CD4-positive, alpha-beta T cell treated with Interleukin-15 for 4 hours (primary cell): ENCODE measurements around the gene PRPF6.
A peak's percentile ranks its signal among the peaks of the same experiment; 100 is the strongest.

Source experiments
- DNase-seq: peaks from one replicate; pipeline ENCODE4 v3.0.0-alpha.2; 2020; ENCODE audit warnings: low spot score

PRPF6 gene

GRCh38 chr20:63945921-63946920, 34.7 kb upstream of the PRPF6 start:
- DNase-seq: no peak

- no peak for DNase-seq
Observed at GRCh38 chr20:63946986-63947637, 33.8 kb upstream of the PRPF6 start.

GRCh38 chr20:63947638-63948456, 33.1 kb upstream of the PRPF6 start:
- peak; percentile 22 for DNase-seq

- no peak for DNase-seq
Observed at GRCh38 chr20:63950701-63951397, 30.1 kb upstream of the PRPF6 start.

GRCh38 chr20:63951398-63952209, 29.3 kb upstream of the PRPF6 start:
- no peak for DNase-seq

- no peak for DNase-seq
Observed at GRCh38 chr20:63952210-63952535, 28.8 kb upstream of the PRPF6 start.

GRCh38 chr20:63952769-63953168, 28.2 kb upstream of the PRPF6 start:
- DNase-seq: no peak

- DNase-seq: no peak
Observed at GRCh38 chr20:63953764-63954429, 27.0 kb upstream of the PRPF6 start.

- peak; percentile 30 for DNase-seq
Observed at GRCh38 chr20:63955281-63955826, 25.6 kb upstream of the PRPF6 start.

- DNase-seq: peak; percentile 89
Observed at GRCh38 chr20:63955827-63956663, 24.9 kb upstream of the PRPF6 start, which contains the start of gene UCKL1. Gene UCKL1 (minus strand): TSS chr20:63956416. CDS start chr20:63956372, 44 bp downstream.

- no peak for DNase-seq
Observed at GRCh38 chr20:63956664-63957003, 24.3 kb upstream of the PRPF6 start.

GRCh38 chr20:63957004-63957689, 23.8 kb upstream of the PRPF6 start:
- peak; percentile 75 for DNase-seq

GRCh38 chr20:63957690-63958441, 23.1 kb upstream of the PRPF6 start:
- no peak for DNase-seq

GRCh38 chr20:63958471-63958870, 22.5 kb upstream of the PRPF6 start:
- no peak for DNase-seq

GRCh38 chr20:63958964-63959698, 21.8 kb upstream of the PRPF6 start:
- DNase-seq: no peak

GRCh38 chr20:63959699-63960075, 21.2 kb upstream of the PRPF6 start:
- DNase-seq: no peak
